ENCODE data around the gene SAMD4A.

The SAMD4A gene

DNA sequence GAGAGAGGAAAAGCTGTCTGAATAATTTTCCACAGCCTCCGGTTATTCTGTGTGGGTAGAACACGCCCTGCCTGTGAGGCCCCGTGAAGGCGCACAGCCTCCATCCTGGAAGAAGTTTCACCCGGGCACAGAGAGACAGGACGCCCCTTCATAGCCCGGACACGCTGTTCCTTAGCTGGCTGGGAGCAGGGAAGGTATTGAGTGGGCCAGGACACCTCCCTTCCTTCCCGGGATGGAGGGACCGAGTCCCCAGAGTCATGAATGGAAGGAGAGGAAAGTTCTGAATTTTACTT, 200.2 kb downstream of the SAMD4A start:
- no peak for DNase-seq

DNA sequence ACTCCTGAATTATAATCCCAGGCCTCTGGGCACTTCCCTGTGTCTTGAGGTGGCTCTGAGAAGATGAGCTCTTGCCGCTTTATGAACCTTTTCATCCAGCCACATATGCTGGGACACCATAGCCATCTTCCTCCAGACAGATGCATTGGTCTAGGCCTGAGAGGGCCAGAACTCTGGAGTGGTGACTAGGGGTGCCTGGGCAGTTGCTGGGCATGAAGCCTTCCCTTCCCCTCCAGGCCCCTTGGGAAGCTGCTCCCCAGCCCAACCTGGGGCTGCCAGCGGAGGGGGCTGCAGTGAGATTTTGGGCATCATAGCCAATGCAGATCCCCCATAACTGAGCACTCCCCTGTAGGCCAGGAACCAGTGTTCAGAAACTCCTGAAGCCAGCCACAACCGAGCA, 200.5 kb downstream of the SAMD4A start:
- DNase-seq, result no peak

DNA sequence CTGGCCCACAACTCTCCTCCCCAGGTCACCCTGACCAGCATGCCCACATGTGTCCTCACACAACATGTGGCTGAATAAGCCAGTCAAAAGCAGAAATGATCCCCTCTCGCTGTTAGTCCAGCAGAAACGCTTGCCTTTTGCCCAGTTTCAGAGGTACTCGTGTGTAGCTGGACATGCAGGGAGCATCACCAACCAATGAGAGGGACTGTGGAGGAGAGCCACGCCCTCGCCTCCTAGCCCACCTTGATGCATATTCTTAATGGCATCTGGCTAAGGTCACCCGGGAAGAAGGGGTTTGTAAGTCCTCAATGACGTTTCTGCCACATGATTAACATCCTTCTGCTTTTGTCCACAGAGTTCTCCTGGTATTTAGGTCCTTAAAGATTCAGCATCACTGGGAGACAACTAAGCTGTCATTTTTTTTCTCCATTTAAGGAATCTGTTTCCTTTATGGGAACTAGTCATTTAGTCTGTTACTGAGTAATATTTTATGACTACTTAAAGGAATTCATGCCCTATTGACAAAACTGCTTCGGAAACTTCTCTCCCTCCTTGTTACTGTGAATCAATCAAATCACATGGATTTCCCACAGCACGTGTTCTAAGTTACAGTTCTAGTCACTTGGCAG, 201.7 kb downstream of the SAMD4A start:
- DNase-seq, result no peak

DNA sequence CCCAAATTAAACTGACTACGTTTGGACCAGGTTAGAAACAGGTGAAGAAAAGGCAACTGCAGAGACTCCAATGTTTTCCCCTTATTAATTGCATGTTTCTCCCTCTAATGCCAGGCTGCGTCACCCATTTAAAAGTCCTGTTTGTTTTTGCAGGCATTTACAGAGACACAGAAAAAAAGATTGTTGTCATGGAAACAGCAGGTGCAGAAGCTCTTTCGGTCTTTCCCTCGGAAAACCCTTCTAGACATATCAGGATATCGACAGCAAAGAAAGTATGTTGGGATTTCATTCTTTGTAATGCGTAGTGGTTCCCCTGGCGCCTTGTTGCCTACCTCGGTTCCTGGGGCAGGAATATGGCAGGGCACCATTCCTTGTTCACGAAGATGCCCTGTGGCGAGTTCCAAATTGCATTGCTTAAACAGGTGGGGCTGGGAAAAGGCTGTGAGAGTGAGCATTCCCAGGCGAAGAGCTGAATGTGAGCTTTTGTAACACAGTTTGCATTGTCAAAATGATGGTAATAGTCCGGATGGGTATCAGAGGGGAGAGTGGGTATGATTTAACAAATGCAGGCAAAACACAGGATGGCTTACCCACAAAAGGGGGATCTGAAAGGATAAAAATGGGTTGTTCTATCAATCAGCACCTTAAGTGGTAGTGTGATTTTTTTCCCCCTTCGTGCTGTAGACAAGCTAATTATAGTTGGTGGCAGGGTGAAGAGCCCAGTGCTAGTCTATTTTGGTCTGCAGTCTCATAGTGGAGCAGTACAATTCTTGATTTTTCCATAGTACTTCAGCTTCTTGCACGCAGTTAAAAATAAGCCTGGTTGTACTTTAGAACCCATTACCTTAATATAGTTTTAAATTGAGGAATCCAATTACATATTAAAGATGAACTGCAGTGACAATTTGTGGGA, 203.3 kb downstream of the SAMD4A start:
- peak; percentile 61 for DNase-seq

DNA sequence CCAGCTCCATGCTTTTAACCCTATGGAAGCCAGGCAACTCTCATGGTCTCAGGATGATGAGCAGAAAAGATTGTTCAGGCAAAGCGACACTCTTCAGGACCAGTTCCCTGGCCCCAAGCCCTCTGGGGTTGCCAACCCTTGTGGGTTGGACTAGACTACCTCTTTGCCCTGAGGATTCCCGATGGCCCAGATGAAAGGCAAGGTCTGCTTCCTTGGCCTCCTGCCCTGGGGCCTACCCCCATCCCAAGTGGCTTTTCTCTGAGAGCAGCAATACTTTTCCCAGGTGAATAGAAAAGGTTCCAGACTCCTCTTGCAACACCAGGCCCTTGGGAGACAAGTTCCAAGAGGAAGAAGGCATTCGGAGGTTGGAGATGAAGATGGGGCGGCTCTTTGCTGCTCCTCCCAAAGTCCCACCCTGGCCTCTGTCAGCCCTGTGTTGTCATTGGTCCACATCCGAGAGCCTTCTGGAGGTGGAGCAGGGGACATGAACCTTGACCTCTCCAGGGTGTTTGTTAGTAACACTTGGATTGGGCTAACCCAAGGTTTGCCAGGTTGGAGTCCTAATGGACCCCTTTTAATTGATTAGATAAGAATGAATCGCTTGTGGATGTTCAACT, 204.6 kb downstream of the SAMD4A start:
- DNase-seq, result no peak

DNA sequence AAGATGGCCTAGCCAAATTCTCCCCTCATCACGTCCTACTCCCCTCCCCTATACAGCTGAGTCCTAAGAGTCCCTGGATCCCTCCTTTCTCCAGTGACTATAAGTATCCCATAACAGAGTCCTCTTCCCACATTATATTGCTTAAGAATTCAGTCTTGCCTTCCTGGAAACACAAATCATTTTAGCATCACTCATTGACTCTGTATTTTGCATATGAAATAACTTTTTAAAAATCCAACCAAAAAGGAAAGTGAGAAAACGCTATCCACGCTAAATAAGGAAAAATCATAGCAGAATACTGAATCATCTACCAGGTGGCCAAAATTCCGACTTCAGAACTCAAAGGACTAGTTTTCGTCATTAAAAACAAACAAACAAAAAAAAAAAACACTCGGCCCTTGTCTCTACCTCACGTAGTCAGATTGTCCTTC, 205.5 kb downstream of the SAMD4A start:
- DNase-seq, result no peak

DNA sequence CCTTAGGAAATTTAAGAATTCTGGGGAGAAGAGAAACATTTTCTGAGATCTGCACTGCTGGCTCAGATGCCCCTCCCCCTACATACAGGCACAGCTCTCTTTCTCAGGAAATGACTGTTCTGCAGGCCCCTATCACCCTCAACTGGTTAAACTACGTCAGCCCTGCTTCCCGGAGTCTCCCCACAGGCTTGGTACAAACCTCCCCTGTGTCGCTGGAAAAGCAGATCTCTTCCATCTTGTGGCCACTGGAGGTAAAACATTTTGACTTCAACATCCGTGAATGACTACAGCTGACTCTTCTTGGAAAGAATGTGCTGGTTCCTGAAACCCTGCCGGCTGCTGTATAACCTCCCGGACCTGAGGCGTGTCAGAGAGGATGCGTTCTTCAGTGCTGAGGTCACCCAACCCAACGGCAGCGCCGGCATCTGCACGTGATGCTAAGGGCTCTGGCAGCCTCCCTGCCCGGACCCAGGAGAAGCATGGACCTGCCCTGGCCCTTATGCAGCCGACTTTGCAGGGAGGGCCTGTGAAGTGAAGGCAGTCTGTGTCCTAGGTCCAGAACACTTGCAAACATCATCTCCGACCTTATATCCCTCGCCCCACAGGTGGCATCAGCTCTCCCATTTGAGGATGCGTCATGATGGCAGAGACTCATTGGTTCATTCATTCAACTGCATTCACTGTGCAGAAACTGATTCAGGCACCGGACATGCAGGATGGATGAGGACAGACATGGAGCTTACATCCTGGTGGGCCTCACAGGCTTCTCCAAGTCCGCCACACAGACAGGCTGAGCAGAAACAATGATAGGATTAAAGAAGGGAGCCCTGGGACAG, 206.5 kb downstream of the SAMD4A start:
- DNase-seq, result peak; percentile 85

DNA sequence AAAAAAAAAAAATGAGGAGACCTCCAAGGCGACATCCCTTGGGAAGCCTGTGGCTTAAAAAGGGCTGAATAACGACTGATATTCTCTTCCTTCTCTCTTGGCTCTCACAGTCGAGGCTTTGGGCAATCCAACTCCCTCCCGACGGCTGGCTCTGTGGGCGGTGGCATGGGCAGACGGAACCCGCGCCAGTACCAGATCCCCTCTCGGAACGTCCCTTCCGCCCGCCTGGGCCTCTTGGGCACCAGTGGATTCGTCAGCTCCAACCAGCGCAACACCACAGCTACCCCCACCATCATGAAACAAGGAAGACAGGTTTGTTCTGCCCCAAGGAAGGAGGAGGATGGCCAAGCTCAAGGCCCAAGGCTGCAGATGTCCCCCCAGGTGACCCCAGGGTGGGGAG, 207.9 kb downstream of the SAMD4A start:
- no peak for DNase-seq

DNA sequence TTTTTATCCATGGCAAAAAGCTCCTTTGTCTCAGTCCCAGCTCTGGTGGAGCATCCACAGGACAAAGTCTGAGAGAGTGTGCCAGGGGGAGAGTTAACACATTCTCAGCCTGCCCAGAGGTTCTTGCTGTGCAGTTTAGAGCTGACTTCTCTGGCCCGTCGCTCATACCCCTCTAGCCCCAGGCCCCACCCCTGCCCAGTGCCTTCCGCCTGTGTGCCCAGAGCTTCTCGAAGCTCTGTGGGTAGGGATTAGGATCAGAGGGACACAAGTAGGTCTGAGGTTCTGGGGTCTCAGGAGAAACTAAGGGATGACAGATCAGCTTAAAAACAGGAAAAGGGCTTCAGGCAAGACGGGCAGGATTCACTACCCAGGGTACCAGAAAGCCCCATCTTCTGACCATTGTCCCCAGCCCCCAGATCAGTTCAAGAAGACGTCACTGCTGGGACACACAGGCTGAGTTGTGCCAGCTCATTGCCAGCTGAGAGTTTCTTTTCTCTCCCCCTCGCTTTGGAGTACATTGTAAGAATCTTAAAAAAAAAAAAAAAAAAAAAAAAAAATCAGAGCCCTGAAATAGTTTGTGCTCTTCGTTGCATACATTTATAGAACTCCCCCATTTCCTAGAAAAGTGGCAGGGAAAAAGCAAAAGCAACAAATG, 208.7 kb downstream of the SAMD4A start:
- DNase-seq, result no peak

DNA sequence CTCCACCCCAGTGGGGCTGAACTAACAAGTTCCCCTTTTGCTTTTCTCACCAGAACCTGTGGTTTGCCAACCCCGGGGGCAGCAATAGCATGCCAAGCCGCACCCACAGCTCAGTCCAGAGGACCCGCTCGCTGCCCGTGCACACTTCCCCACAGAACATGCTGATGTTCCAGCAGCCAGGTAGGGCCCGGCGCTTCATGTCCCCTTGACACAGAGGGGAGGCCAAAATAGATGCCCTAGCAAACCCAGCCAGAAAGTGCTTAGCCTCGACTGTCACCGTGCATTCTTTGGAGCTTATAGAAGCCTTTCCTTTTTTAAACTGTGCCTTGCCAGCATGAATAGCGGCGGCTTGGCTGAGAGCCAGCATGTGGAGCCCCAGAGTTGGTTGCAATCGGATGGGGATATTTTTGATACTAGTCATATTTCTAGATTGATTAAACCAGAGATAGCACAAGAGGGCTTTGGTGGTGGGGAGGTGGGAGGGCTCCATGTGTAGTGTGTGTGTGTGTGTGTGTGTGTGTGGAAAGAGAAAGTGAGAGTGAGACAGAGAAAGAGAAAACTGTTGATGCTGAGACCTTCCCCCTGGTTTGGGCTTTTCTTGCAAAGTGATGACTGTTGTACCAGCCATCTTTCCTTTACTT, 209.6 kb downstream of the SAMD4A start:
- DNase-seq, result peak; percentile 50

DNA sequence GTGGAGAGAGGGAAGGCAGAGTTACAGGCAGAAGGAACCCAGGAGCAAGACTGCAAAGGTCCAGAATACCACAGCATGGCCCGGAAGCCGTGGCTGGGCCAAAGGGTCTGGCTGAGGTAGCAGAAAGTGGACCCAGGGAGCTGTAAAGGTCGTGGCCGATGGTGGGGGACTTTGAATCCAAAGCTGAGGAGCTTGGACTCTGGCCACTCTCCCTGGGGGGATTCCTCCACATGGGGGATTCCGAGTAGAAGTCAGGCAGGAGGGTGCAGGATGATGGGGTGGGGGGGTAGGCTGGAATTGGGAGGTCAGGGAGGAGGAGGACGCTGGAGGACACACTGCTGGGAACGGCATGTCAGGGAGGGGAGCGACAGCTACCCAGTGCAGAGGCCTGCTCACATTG, 210.5 kb downstream of the SAMD4A start:
- no peak for DNase-seq

DNA sequence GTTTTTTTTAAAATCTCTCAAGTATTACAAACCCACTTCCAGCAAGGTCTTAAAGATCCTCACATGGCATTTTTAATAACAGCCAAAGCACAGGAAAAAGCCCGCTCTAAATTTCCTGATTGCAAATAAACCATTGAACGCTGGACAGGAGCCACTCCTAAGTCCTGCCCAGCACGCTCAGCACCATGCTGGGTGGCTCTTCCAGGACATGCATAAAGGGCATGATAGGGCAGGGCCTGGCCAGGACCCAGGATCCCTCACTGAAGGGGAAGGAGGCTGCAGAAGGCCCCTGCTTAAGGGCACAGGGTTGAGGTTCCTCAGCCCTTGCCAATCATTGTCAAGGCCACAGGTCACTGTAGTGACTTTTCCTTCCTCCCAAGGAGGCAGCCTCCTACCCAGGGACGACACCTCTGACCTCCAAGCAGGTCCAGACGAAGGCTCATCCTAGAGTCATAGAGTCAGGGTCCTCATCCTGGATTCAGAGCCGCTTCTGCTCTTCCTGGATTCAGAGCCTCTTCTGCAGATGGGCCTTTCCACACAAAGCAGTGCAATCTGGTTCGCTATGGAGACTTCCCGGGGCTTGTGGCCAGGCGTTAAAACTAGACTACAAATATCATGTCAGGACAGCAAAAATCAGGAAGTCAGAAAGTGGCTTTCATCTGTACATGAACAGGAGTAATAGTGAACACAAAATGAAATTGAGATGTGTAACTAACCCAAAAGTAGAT, 211.9 kb downstream of the SAMD4A start:
- no peak for DNase-seq

DNA sequence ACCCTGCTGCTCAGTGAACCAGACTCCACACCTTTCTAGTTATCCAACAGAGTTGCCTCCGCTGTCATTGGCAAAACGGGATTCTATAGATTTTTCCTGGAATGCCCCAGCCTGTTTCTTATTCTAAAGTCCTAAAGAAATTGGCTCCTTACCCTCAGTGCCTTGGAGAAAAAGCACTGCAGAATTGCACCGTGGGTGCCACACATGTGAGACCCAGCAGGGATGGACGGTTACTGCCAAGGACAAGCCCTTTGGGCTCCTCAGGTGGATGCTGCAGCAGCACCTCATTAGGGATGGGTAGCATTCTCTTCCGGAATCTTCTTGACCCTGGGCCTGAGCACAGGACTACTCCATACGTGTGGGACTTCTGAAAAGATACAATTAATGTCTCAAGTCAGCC, 214.2 kb downstream of the SAMD4A start:
- no peak for DNase-seq

DNA sequence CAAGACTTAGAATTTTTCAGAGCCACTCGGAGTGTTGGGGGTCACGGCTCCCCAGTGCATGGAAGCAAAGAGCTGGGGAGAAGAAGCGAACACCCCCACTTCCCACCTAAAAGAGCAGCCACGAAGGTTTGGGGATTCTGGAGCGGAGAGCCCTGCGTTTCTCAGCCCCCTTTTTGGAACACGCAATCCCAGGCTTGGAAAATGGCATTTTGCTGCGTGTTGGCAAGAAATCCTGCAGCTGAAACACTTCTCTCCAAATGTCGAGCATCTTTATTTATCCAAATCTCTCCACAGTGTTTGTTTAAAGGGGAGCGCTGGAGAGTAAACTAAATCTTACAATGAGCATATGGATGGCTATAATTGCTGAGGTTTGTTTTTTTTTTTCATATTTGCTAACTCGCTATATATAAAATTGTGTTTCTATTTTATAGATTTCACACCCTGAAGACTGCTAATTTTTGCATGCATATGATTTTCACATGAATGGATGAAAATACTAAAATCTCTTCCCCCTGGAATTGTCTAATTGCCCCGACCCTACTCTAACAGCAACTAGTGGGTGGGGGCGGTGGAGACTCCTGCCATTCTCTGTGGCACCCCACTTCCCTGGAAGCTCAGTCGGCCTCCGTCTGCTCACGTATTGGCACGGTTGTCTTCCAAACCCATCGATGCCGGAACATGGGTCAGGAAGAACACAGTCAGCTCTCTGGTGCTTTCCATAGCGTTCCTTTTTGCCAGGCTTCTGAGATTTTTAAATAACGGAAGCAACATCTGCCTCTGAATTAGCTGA, 215.2 kb downstream of the SAMD4A start:
- DNase-seq, result no peak

DNA sequence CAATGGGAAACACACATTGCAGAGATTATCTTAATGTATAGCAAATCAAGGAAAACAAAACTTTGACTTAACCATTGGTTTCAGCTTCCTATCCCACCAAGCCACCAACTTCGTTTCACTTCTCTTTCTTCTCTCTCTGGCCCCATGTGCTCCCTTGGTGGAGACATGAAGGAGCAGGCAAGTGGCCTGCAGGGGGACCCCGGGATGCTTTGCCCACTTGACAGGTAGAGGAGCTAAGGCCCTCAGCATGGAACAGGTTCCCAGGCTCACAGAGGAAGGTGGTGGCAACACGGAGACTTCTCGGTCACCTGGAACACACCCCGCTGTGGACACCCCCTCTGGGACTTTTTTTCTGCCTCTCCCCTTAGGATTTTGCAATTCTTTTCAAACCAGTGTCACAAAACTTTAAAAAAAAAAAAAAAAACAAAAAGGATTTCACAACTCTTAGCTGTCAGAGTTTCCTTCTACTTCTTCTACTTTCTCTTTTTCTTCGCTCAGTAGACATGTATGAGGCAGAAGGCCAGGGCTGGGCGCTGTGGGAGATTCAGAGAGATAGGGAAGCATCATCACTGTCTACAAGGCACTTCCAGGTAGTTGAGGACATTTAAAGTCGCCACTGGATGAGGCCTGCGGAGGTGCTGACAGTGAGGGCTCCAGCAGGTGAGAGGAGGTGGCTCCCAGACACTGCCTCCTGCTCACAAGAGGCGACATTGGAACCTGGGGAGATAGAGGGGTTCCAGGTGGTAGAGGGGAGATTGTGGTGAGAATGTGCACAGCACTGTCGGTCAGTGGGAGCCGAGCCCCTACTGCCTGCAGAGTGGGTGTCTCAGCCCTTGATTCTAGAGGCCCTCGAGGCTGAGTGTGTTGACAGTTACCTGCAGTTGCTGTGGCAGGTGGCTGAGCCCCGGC, 216.1 kb downstream of the SAMD4A start:
- DNase-seq, result peak; percentile 38

DNA sequence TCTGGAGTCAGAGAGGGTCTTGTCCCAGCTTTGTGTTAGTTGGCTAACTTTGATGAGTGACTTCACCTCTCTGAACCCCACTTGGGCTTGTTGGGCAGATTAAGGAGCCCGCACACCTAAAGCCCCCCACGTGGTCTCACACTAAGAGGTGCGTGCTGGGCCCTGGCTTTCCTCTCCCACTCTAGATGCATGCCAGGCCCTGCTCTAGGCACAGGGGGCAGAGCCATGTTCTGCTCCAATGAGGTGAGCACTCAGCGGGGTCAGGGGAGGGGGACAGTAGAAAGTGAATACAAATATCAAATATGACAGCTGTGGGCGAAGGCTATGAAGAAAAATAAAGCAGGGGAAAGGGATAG, 216.7 kb downstream of the SAMD4A start:
- DNase-seq, result no peak

DNA sequence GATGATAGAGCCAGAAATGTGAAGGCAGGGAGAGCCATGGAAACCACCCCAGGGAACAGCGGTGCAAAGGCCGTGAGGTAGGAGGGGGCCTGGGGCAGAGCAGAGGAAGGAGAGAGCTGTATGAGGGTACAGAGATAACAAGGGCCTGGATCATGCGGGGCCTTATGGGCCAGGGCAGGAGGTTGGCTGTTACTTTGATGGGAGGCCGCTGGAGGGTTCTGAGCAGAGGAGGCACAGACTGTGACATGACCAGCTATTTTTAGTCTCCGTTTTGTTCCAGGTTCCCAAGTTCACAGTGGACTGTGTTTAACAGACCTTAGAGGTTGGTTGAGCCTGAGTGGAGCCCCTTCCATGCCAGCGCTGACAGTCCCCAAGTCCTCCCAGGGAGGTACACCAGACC, 217.1 kb downstream of the SAMD4A start:
- DNase-seq, result no peak

DNA sequence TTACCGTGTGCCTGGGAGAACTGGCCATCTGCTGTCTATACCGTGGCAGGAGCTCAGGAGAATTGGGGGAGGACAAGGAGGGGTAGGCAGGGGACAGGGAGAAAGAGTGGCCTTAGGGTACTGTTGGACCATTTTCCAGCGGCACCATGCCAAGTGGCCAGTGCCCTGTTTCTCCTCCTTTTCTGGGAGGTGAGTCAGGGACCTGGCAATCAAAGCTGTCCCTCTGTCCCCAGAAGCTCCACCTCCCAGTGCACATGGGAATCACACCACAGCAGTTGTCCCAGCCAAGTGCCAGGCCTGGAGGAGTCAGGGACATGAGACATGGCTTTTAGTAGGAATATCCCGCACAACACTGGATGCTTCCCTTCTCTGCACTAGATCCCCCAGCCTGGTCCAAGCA, 217.7 kb downstream of the SAMD4A start:
- peak; percentile 33 for DNase-seq

DNA sequence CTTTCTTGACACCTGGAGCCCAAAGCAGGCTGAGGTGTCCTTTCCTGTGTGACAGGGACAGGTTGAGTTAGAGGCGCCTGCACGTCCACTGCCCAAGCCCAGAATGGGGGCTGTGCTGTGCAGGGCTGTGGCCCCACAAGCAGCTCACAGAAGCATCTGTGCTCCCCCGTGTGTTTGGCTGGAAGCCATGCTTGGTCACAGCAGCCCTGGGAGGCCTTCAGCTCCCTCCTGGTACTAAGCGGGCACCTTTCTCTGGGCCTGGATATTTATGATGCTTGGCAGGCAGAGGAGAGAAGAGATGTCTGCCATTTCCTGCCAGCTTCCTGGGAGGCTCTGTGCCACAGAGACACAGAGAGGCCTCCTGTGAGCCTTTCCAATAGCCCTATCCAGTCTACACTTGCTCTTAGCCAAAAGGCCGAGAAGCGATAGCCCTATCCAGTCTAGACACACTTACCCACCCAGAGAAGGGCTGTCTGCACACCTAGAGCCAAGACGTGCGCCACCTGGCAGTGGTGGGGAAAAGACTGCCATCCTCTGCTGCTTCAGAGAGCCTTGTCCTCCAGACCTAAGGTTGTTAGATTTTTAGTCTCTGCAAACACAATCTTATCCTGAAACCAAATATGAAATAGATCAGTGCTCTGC, 218.3 kb downstream of the SAMD4A start:
- DNase-seq, result peak; percentile 86
